ENCODE data around the gene MYO1H. TPM values are rescaled to one million over a fixed set of nuclear protein-coding genes. Genes with fewer than 3 reads are reported as not detected.

The MYO1H gene
- total RNA-seq, 1 experiment from 2014 or later, result not detected

GRCh38 chr12:109436188-109436560, 88.5 kb downstream of the MYO1H start:
- POLR2A ChIA-PET, result no interaction called here
- ATAC-seq (no peak), DNase-seq (ENCODE audit: low read depth, low spot score) (no peak)
- Histone ChIP-seq H4K20me1 (ENCODE audit: insufficient read depth) (no peaks in the 10 kb centered on the region), H3K4me3 (replicated peaks in 1 of 2; ENCODE audit: low read depth in 1 of 2, low read length in 2 of 2) (no peak overlapping the region), H3K27me3 (ENCODE audit: insufficient read depth, low read length) (no peaks in the 10 kb centered on the region), H3K9me2 (ENCODE audit: insufficient read depth) (no peaks in the 10 kb centered on the region), H3K9me3 (ENCODE audit: control insufficient read depth in 1 of 2, insufficient read depth in 1 of 2, low read depth in 1 of 2, low read length in 2 of 2) (no peaks in the 10 kb centered on the region), H3K9ac (ENCODE audit: low read length) (no peak overlapping the region), H3K36me3 (ENCODE audit: control insufficient read depth in 1 of 2, insufficient read depth in 2 of 2, low read length in 2 of 2) (no peaks in the 10 kb centered on the region), H3K27ac (ENCODE audit: low read depth, low read length) (no peak overlapping the region), H2AFZ (ENCODE audit: low read depth, low read length, poor library complexity, severe bottlenecking) (no peak overlapping the region), H3K79me2 (ENCODE audit: insufficient read depth, low read length) (no peaks in the 10 kb centered on the region), H3K4me2 (ENCODE audit: low read length) (no peak overlapping the region), H3K4me1 (ENCODE audit: control insufficient read depth in 1 of 2, insufficient read depth in 2 of 2, low read length in 2 of 2) (peaks cover 0 to 8% of the 10 kb centered on the region in 2 experiments; a peak in 2 of 4 replicates)
- TF ChIP-seq SIN3A (IDR thresholded peaks at IDR 0.05; ENCODE audit: low read depth) (no peak), ELF1 (IDR thresholded peaks at IDR 0.05; ENCODE audit: borderline replicate concordance, low read depth) (no peak), YY1 (IDR thresholded peaks at IDR 0.05; ENCODE audit: extremely low read depth, insufficient replicate concordance, low read depth, low read length) (no peak), SP1 (IDR thresholded peaks at IDR 0.05; ENCODE audit: low read depth) (no peak), CEBPB (IDR thresholded peaks at IDR 0.05; ENCODE audit: low read depth) (no peak), SRF (IDR thresholded peaks at IDR 0.05; ENCODE audit: low read depth) (no peak), MAX (IDR thresholded peaks at IDR 0.05) (no peak), RAD21 (IDR thresholded peaks at IDR 0.05; ENCODE audit: low read depth) (no peak), REST (IDR thresholded peaks at IDR 0.05; ENCODE audit: low read depth) (no peak), EZH2phosphoT487 (IDR thresholded peaks at IDR 0.05; ENCODE audit: borderline replicate concordance) (no peak), FOSL1 (IDR thresholded peaks at IDR 0.05; ENCODE audit: low read depth) (no peak), ZFX (IDR thresholded peaks at IDR 0.05) (no peak), ZNF274 (IDR thresholded peaks at IDR 0.05; ENCODE audit: low read depth, low read length) (no peak), ATF3 (IDR thresholded peaks at IDR 0.05) (no peak), EZH2 (IDR thresholded peaks at IDR 0.05) (no peak)
- intact Hi-C loops (cut with micrococcal nuclease), result no loop called here
- BruUV-seq (replicated peaks), result no TSS peak
- RAD21 ChIA-PET (ENCODE audit: low non-redundant PET in 1 of 2, low total read pairs in 2 of 2, uncharacterized antibody in 2 of 2, unreplicated experiment in 2 of 2), result no interaction called here
- CTCF ChIA-PET, result no interaction called here

Data from HCT116 (cell line).